ENCODE results near the gene PPA1.

- TF ChIP-seq CTCF (IDR thresholded peaks at IDR 0.05; ENCODE audit: borderline replicate concordance, extremely low read depth, low read length, poor library complexity, severe bottlenecking) (no peak), EZH2 (IDR thresholded peaks at IDR 0.05; ENCODE audit: borderline replicate concordance, low read depth, low read length, severe bottlenecking) (no peak)
Measured at GRCh38 chr10:70164163-70164562, 69.1 kb downstream of the PPA1 start.
